GM13977 (cell line): ENCODE results near the gene CDKL5.

Source experiments
- DNase-seq: peaks from one replicate; pipeline ENCODE4 v3.0.0; 2012; ENCODE audit warnings: low spot score
- in situ Hi-C: fragments of 300-500 bp; cut with MboI; formaldehyde crosslinking; loops from one replicate; pipeline ENCODE4 v1.12.0; 2022; ENCODE audit warnings: low sequenced_read_pairs, low pct_unique_long_range_greater_than_20kb, mixed read lengths, inconsistent platforms; ENCODE audit not compliant: unreplicated experiment
- TF ChIP-seq, protein P1 (sequence below): IDR thresholded peaks from 2 replicates; pipeline ENCODE4 v1.5.1; 2012; ENCODE audit warnings: mild to moderate bottlenecking, control low read depth; ENCODE audit not compliant: insufficient read depth; ENCODE audit errors: extremely low read depth, missing control alignments

CDKL5 gene

DNA sequence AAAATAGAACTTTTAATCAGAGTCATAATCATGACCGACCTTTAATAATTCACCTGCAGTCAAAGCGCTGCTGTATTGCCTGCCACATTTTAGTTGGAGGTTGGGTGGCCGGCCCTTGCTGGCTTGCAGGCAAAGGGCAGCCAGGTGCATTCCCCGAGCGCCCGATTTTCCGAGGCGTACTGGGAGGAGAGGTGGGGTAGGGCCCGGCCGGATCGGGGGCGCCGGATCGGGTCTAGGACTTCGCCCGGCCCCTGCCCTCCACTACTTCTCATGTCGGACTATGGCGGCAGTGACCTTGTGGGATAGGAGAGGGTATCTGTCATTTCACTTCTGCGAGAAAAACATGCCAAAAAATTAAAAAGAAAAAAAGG is 249.0 kb downstream of the CDKL5 start:
- in situ Hi-C loops: no loop called here
- TF ChIP-seq, protein P1, sequence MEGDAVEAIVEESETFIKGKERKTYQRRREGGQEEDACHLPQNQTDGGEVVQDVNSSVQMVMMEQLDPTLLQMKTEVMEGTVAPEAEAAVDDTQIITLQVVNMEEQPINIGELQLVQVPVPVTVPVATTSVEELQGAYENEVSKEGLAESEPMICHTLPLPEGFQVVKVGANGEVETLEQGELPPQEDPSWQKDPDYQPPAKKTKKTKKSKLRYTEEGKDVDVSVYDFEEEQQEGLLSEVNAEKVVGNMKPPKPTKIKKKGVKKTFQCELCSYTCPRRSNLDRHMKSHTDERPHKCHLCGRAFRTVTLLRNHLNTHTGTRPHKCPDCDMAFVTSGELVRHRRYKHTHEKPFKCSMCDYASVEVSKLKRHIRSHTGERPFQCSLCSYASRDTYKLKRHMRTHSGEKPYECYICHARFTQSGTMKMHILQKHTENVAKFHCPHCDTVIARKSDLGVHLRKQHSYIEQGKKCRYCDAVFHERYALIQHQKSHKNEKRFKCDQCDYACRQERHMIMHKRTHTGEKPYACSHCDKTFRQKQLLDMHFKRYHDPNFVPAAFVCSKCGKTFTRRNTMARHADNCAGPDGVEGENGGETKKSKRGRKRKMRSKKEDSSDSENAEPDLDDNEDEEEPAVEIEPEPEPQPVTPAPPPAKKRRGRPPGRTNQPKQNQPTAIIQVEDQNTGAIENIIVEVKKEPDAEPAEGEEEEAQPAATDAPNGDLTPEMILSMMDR: no peak
- peak; percentile 36 for DNase-seq

DNA sequence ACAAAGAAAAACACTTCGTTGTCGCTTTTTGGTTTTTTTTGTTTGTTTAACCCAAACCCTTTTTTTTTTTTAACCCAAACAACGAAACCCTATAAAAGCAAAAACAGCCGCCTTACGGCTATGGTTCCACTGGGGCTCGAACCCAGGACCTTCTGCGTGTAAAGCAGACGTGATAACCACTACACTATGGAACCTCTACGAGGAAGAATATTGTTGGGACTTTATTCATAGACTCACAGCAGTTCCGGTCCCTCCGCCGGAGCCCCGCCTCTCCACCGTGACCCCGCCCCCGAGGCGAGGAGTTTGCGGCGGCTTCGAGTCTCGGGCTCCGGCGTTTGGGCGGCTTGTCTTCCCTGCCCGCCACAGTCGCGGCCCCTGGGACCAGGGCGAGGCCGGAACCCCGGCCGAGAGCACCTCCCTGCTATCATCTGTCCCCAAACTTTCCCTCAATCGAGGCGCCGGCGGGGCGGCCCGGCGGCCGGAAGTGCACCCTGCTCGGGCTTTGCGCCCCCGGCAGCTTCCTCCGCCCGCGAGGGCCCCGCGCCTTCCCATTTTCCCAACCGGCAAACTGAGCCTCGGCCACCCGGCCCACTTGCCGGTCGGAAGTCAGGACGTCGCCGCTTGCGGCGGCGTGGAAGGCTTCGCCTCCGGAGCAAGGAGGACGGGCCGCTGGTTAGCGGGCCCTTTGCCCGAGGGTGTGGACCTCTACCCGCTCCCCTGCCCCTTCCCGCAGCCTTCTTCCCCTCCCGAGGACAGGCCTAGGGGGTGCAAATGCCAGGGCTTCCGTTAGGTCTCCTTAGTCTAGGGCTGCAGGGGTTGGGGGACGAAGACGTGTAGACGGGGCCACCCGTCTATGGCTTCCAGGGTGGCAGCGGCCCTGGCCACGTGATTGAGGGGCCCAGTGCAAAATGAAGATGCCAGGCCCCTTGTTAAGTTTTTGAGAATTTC is 249.7 kb downstream of the CDKL5 start:
- TF ChIP-seq, protein P1: no peak
- in situ Hi-C loops: no loop called here
- DNase-seq: peak; percentile 86

DNA sequence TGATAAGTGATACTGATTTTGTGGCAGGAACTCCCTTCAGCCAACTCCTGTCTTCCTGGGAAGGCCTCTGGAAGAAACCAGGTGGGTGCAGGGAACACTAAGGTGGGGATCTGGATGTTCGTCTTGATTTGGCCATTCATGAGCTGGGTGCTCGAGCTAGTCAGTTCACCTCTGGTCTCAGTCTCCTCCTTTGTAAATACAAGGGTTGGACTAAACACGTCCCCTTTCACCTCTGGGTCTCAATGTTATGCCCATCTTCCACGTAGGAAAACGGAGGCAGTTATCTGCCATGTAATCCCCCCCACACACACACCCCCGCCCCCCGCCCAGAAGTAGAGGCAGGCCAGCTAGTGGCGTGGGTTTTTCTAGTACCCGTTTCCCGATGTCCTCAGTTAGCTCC is 250.6 kb downstream of the CDKL5 start:
- in situ Hi-C loops: no loop called here
- TF ChIP-seq, protein P1: no peak
- DNase-seq: no peak

DNA sequence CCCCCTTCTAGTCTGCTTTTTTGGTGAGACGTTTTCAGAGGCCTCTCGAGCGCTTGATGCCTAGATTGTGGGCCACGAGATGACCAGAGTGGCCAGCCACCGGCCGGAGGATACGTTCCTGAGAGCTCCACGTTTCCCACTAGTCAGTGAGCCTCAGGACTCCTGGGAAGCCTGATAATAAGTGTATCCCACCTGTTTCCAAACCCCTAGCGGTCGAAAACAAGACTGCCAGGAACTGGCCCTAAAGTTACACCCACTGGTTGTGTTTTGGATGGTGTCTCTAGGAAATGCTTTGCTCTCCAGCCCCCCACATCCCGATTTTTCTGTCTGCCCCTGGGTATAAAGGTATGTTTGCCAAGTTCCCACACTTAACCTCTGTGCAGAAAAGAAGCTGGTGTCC is 251.1 kb downstream of the CDKL5 start:
- in situ Hi-C loops: no loop called here
- TF ChIP-seq, protein P1: no peak
- no peak for DNase-seq

DNA sequence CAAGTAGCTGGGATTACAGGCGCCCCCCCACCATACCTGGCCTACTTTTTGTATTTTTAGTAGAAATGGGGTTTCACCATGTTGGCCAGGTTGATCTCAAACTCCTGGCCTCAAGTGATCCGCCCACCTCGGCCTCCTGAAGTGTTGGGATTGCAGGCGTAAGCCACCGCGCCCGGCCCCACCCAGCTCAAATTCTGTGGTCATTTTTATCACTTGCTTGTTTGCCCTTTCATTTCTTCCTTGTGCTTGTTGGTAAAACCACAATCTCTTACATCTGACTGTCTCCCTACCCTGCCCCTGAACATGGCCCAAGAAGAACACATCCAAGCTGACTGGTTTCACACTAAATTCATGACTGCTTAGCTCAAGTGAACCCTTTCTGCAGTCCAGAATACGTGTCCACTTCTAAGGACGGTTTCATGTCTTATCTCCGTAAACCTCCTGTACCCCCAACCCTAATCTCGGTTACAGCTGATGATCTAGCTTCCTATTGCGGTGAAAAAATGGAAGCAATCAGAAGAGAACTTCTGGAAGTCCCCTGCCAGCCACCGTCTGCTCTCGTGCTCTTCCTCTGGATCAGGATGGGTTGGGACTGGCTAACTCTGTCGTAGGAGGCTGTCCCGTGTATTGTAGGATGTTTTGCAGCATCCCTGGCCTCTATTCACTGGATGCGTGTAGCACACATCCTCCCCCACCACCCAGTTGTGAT is 251.9 kb downstream of the CDKL5 start:
- in situ Hi-C loops: no loop called here
- DNase-seq: no peak
- TF ChIP-seq, protein P1: no peak

DNA sequence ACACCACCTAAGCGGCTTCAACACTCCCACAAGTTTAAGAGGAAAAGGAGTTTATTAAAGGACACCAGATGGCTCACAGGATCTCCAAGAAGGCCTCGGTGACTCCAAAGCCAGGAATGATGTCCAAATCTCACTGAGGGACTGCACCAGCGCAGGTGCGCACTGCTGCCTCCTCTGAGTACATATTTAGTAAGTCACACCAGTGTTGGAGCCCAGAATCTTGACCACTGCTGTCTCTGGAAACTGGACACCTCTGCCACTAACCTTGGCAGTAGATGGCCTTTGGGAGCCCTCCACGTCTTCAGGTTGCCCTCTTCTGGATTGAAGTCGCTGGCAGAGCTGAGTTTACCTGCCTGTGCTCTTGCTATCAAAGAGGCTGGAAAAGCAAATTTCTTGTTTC is 256.6 kb downstream of the CDKL5 start:
- TF ChIP-seq, protein P1: no peak
- in situ Hi-C loops: no loop called here
- DNase-seq: no peak
